Activated CD4-positive, alpha-beta T cell treated with anti-CD3 and anti-CD28 coated beads, Interleukin-2, amount 10 ng/mL, durations not matched to agents 24 days and 14 days (primary cell): ENCODE results near the gene GOLT1A. TPM values are rescaled to one million over a fixed set of nuclear protein-coding genes. Genes with fewer than 3 reads are reported as not detected.

ENCODE experiments used
- DNase-seq: peaks from one replicate; pipeline ENCODE4 v3.0.0; 2022
- H3K27ac Mint-ChIP-seq: one replicate; pipeline ENCODE4 v1.8.0; 2022; ENCODE audit warnings: mild to moderate bottlenecking, mixed read lengths
- H3K27me3 Mint-ChIP-seq: one replicate; pipeline ENCODE4 v1.8.0; 2022; ENCODE audit warnings: mixed read lengths
- H3K36me3 Mint-ChIP-seq: one replicate; pipeline ENCODE4 v1.8.0; 2022; ENCODE audit warnings: low read depth, mild to moderate bottlenecking, mixed read lengths
- H3K4me1 Mint-ChIP-seq: one replicate; pipeline ENCODE4 v1.8.0; 2021; ENCODE audit warnings: mixed read lengths
- H3K4me3 Mint-ChIP-seq: one replicate; pipeline ENCODE4 v1.8.0; 2022; ENCODE audit warnings: mild to moderate bottlenecking, moderate library complexity, mixed read lengths
- H3K9me3 Mint-ChIP-seq: one replicate; pipeline ENCODE4 v1.8.0; 2021; ENCODE audit warnings: mixed read lengths
- intact Hi-C: fragments of 100-400 bp; cut with micrococcal nuclease; formaldehyde crosslinking; loops from one replicate; pipeline ENCODE4 v1.15.1; 2023
- total RNA-seq: library from RNA; stranded (reverse); gene quantifications from 2 replicates; pipeline ENCODE4 v1.2.3, GENCODE V29; 2022

Gene GOLT1A
- total RNA-seq, 1 donor from 2014 or later: not detected

DNA sequence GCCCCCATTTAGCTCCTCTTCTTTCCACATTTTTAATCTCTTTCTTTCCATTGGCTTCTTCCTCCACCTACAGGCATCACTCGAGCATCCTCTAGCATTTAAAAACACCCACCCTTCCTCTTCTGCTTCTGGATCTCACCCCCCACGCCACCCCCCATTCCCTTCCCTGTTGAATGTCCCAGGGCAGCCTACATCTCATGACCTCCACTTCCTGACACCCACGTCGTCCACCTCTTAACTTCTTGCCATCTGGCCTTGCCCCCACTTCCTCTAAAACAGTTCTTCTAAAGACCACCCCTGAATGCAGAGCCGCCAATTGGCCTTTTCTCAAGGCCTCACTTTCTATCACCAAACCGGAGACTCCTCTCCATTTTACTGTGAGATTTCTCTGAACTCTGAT lies 55.8 kb downstream of the GOLT1A start:
- no peaks in the 10 kb centered on the region for H3K4me1 Mint-ChIP-seq
- H3K4me3 Mint-ChIP-seq: no peak overlapping the region
- intact Hi-C loops: no loop called here
- no peak overlapping the region for H3K27ac Mint-ChIP-seq
- no peak for DNase-seq
- no peaks in the 10 kb centered on the region for H3K36me3 Mint-ChIP-seq
- H3K9me3 Mint-ChIP-seq: no peaks in the 10 kb centered on the region
- peaks cover 11% of the 10 kb centered on the region for H3K27me3 Mint-ChIP-seq

- Mint-ChIP-seq H3K36me3 (no peaks in the 10 kb centered on the region), H3K27ac (no peak overlapping the region), H3K9me3 (no peaks in the 10 kb centered on the region), H3K4me1 (no peaks in the 10 kb centered on the region), H3K4me3 (no peak overlapping the region), H3K27me3 (peaks cover 15% of the 10 kb centered on the region)
- intact Hi-C loops: no loop called here
- no peak for DNase-seq
Measured at GRCh38 chr1:204155881-204156280, 57.9 kb downstream of the GOLT1A start.

- Mint-ChIP-seq H3K36me3 (no peaks in the 10 kb centered on the region), H3K27ac (no peak overlapping the region), H3K4me1 (no peaks in the 10 kb centered on the region), H3K4me3 (no peak overlapping the region), H3K9me3 (no peaks in the 10 kb centered on the region), H3K27me3 (peaks cover 23% of the 10 kb centered on the region)
- intact Hi-C loops: loop anchor here (5.0 kb wide), 1 partner anchor 338 kb away; the partner anchor contains the start of gene PIK3C2B
- DNase-seq: no peak
Measured at GRCh38 chr1:204154568-204155255, 59.1 kb downstream of the GOLT1A start.

- Mint-ChIP-seq H3K9me3 (no peaks in the 10 kb centered on the region), H3K36me3 (no peaks in the 10 kb centered on the region), H3K27ac (no peak overlapping the region), H3K27me3 (peaks cover 23% of the 10 kb centered on the region), H3K4me3 (no peak overlapping the region), H3K4me1 (no peaks in the 10 kb centered on the region)
- intact Hi-C loops: loop anchor here (5.0 kb wide), 1 partner anchor 339 kb away; the partner anchor contains the start of gene PIK3C2B
- DNase-seq: no peak
Measured at GRCh38 chr1:204153667-204154066, 60.1 kb downstream of the GOLT1A start.

DNA sequence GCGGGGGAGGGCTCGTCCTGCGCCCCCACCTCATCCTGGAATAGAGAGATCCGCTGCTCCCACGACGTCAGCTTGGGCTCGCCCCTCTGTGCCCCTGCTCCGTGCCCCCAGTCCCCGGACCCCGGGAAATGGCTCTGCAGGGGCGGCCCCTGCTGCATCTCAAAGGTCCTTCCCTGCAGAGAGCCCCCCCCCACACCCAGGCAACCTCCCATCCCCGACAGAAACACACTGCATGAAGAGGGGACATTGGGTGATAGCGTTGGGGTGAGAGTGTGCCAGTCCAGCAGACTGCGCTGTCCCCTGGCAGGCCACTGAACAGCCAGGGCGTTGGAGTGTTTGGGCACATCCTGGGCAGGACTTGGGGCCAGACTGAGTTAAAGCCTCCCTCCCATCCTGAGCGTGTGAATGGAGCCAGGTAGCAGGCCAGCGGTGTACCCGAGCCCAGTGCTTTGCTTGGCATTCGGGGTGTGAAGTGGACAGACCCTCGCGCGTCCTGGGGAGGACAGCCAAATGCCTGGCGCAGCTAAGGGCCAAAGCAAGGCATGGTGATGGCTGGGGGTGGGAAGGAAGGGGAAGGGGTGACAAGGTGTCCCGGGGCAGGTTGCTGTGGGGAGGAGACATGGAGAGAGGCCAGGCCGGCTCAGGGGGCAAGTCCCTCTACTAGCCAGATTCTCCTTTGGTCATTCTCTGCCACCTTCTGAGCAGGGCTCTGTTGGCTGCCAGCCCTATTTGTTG lies 61.3 kb downstream of the GOLT1A start:
- H3K36me3 Mint-ChIP-seq: no peaks in the 10 kb centered on the region
- no peak for DNase-seq
- intact Hi-C loops: loop anchor here (5.0 kb wide), 1 partner anchor 340 kb away; the partner anchor contains the start of gene PIK3C2B

DNA sequence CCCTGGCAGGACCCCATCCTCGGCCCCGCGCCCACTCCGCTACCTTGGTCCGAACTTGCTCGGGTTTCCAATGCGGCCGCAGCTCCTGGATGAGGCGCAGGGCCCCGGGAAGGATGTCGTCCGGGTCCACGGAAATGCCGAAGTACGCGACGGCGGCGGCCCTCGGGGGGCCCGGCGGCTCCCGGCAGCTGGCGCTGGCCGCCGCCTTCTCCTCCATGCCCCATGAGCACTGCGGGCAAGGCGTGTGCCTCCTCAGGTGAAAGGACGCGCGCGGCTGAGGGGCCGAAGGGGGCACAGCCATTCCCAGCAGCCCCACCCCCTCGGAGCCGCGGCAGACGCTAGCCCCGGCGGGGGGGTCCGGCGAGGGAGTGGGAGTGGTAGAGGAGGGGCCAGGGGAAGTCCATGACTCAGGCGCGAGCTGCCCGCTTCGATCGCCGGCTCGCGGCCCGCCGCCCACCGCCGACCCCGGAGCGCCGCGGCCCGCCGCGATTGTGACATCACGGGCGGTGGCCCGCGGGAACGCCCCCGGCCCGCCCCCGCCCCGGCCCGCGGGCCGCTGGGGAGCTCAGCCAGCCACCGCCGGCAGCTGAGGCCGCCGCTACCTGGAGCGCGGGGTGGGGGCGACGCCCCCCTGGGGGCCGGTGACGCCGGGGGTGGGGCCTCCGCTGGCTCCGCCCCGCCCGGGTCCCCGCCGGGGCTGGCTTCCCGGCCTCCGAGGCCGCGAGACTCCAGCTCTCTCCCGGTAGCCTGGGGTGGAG lies 62.1 kb downstream of the GOLT1A start, which contains the start of gene ETNK2:
Gene ETNK2, minus strand, starts transcription at position 493 of the 758 bp plus-strand sequence. Its CDS starts 192 bp downstream, at position 301.
- Mint-ChIP-seq H3K4me3 (peak within 1 kb of the TSS; percentile 74), H3K4me1 (no peaks in the 10 kb centered on the region), H3K36me3 (no peaks in the 10 kb centered on the region), H3K9me3 (no peaks in the 10 kb centered on the region), H3K27ac (no peak within 1 kb of the TSS), H3K27me3 (peaks cover 21% of the 10 kb centered on the region)
- DNase-seq: peak; percentile 78
- intact Hi-C loops: loop anchor here (5.0 kb wide), 1 partner anchor 341 kb away; the partner anchor contains the start of gene PIK3C2B

More for the DNA sequence above, 61.3 kb downstream of the GOLT1A start:
- H3K27ac Mint-ChIP-seq: no peak overlapping the region
- H3K27me3 Mint-ChIP-seq: peaks cover 21% of the 10 kb centered on the region
- no peaks in the 10 kb centered on the region for H3K9me3 Mint-ChIP-seq
- peak overlapping the region; percentile 71 for H3K4me3 Mint-ChIP-seq
- H3K4me1 Mint-ChIP-seq: no peaks in the 10 kb centered on the region

- no peaks in the 10 kb centered on the region for H3K36me3 Mint-ChIP-seq
- H3K4me3 Mint-ChIP-seq: peak overlapping the region; percentile 74
- H3K4me1 Mint-ChIP-seq: no peaks in the 10 kb centered on the region
- no peak for DNase-seq
- no peak overlapping the region for H3K27ac Mint-ChIP-seq
- intact Hi-C loops: loop anchor here (5.0 kb wide), 1 partner anchor 341 kb away; the partner anchor contains the start of gene PIK3C2B
- no peaks in the 10 kb centered on the region for H3K9me3 Mint-ChIP-seq
- H3K27me3 Mint-ChIP-seq: peaks cover 23% of the 10 kb centered on the region
Measured at GRCh38 chr1:204150702-204151551, 62.9 kb downstream of the GOLT1A start.

DNA sequence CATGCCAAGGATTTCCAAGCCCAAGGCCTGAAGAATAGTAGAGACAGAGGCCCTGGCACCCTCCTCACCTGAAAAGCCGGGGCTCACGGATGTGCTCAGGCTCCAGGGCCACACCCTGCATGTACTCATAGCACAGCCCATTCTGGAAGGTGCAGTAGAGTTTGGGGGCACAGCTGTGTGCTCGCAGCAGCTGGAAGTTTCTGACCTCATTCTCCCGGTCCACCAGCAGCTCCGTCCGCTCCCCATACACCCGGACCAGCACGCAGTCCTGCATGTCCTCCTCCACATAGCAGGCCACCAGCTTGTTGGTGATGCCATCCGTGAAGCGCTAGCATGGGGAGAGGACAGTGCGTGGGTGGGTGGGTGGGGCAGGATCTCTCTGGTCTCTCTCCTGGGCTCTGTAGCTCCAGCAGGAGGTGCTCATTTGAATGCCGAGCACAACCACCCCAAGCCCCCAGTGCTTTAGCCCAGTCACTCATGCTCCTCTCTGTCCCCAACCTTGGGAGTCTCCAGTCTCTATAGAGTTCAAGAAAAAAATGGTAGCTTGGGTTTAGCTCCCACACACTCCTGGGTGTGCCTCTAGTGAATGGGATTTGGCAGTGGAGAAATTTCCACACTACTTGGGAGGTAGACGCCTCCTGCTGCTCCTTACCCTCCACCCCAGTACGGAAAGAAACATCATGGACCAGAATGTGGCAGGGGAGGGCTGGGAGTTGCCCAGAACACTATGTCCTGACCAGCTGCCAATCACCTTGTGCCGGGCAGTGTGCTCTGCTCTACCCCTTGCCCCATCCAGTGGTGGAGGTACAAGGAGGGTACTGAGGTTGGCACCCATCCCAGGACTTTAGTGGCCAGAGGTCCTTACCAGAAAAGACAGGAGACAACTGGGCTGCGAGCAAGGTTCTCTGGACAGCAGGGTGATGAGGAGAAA lies 63.9 kb downstream of the GOLT1A start:
- intact Hi-C loops: loop anchor here (5.0 kb wide), 1 partner anchor 342 kb away; the partner anchor contains the start of gene PIK3C2B
- Mint-ChIP-seq H3K9me3 (no peaks in the 10 kb centered on the region), H3K4me3 (peak overlapping the region; percentile 74)

GRCh38 chr1:204149107-204149506 lies 64.7 kb downstream of the GOLT1A start:
- intact Hi-C loops: no loop called here

More for the DNA sequence above, 63.9 kb downstream of the GOLT1A start:
- Mint-ChIP-seq H3K36me3 (no peaks in the 10 kb centered on the region), H3K4me1 (no peaks in the 10 kb centered on the region), H3K27ac (no peak overlapping the region), H3K27me3 (peaks cover 26% of the 10 kb centered on the region)
- no peak for DNase-seq

More at GRCh38 chr1:204149107-204149506, 64.7 kb downstream of the GOLT1A start:
- peaks cover 29% of the 10 kb centered on the region for H3K27me3 Mint-ChIP-seq
- no peaks in the 10 kb centered on the region for H3K36me3 Mint-ChIP-seq
- no peaks in the 10 kb centered on the region for H3K4me1 Mint-ChIP-seq
- no peak overlapping the region for H3K27ac Mint-ChIP-seq
- DNase-seq: no peak
- H3K4me3 Mint-ChIP-seq: no peak overlapping the region
- H3K9me3 Mint-ChIP-seq: no peaks in the 10 kb centered on the region
